HT-29 (cell line): ENCODE measurements around the gene SMARCC2. TPM values are rescaled to one million over a fixed set of nuclear protein-coding genes. Genes with fewer than 3 reads are reported as not detected.
A peak's percentile ranks its signal among the peaks of the same experiment; 100 is the strongest.

ENCODE experiments used
- DNase-seq: peaks from one replicate; pipeline ENCODE4 v3.0.0-alpha.2; 2015; ENCODE audit warnings: low spot score
- total RNA-seq: library from RNA; depleted of rRNA; stranded (reverse); fragments of >200 nt; shearing (Covaris generic); gene quantifications from 2 replicates; pipeline ENCODE4 v1.2.3, GENCODE V29; 2014; rRNA removed

The SMARCC2 gene
- total RNA-seq: 15.5 and 20.2 TPM in 2 replicates

DNA sequence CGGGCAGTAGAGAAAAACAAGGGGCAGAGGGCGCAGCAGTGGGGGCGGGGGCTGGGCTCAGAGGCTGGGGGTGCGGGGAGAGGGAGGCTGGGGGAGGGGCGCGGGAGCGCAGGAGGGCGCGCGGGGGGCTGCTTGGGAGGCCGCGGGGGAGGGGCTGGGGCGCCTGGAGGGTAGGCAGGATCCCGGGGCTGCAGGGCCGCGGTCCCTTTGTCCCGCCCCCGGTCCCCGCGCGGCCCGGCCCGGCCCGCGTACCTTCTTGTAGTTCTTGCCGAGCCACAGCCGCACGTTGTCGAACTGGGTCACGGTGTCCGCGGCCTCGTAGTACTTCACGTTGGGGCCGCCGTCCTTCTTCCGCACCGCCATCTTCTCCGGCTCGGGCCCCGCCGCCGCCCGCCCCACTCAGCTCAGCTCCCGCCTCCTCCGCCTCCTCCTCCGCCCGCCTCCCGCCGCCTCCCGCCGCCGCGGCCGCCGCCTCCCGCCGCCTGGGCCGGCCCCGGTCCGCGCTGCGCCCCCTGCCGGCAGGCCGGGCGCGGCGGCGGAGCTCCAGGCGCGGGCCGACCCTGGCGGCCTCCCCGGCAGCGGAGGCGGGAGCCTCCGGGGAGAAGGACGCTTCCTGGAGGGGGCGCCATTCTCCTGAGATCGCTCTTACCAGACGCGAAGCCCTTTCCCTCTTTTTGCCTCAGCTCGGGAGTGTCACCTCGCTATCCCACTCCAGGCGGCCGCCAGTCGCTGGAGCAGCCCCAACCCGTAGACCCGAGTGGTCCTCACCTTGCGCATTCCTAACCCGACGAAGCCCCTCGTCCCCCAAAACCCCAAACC is at the start of gene SMARCC2:
SMARCC2 (minus strand) TSS at position 385 of the 819 bp plus-strand sequence; CDS start at position 363, 22 bp downstream.
- DNase-seq: peak; percentile 91

DNA sequence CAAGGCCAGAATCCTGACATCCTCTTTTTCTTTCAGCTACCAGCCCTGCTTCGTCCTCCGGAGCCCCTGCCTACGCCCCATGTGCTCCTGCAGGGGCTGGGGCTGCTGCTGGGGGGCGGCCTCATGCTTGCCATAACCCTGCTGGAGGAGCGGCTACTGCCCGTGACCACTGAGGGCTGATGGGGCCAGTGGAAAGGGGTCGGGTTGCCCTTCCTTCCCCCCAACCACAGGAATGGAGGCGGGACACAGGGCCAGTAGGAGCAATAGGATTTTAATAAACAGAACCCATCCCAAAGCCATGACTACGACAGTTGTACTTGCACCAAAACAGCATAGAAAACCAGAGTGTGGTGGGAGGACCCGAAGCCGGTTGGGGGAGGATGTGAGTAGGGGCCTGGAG is 48.3 kb upstream of the SMARCC2 start:
- no peak for DNase-seq

DNA sequence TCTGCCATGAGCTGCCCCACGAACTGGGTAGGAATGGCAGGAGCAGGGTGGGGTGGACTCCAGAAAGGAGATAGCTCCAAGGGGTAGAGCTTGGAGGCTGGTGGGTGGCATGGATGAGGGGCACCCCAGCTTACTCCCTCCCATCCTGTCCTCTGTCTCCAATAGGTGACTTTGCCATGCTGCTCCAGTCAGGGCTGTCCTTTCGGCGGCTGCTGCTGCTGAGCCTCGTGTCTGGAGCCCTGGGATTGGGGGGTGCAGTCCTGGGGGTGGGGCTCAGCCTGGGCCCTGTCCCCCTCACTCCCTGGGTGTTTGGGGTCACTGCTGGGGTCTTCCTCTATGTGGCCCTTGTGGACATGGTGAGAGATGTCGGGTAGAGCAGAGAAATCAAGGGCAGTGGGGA is 47.7 kb upstream of the SMARCC2 start:
- DNase-seq: no peak

DNA sequence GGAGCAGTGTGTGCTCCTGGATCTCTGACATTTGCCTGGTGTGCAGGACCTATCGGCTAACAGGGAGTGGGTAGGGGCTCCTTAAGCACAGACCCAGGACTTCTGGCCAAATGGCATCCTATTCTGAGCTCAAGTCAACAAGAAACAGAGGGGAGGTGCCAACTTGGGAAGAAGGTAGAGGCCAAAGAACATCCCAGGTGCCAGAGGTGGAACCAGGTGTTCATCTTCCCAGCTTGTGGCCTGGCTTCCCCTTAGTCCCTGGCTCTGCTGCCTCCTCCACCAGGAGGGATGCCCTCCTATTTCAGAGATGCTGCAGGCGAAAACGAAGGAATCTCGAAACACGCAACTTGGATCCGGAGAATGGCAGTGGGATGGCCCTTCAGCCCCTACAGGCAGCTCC is 46.8 kb upstream of the SMARCC2 start:
- no peak for DNase-seq

DNA sequence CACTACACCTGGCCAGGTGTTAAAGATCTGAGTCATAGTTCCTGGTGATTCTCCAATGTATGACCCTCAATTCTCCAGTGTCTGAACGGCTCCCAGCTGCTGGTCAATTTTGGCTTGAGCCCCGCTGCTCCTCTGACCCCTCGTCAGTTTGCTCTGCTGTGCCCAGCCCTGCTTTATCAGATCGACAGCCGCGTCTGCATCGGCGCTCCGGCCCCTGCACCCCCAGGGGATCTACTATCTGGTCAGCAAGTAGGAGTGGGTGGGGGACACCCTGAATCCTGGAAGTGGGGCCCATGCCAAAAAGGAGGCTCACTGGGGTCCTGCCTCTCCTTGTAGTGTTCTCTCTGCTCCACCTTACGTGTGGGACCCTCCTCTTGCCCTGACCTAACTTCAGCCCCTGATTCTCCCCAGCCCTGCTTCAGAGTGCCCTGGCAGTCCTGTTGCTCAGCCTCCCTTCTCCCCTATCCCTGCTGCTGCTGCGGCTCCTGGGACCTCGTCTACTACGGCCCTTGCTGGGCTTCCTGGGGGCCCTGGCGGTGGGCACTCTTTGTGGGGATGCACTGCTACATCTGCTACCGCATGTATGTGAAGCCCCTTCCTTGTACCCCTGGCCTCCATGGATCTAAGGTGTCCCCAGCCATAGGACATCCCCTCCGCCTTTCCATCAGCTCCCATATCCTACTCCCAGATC is 45.6 kb upstream of the SMARCC2 start:
- no peak for DNase-seq

DNA sequence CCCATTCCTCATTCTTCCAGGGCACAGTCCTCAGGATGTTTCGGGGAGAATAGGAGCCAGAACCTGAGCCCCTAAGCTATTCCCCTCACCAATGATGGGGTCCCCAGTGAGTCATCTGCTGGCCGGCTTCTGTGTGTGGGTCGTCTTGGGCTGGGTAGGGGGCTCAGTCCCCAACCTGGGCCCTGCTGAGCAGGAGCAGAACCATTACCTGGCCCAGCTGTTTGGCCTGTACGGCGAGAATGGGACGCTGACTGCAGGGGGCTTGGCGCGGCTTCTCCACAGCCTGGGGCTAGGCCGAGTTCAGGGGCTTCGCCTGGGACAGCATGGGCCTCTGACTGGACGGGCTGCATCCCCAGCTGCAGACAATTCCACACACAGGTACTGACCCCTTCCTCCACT is 41.9 kb upstream of the SMARCC2 start:
- DNase-seq: no peak

DNA sequence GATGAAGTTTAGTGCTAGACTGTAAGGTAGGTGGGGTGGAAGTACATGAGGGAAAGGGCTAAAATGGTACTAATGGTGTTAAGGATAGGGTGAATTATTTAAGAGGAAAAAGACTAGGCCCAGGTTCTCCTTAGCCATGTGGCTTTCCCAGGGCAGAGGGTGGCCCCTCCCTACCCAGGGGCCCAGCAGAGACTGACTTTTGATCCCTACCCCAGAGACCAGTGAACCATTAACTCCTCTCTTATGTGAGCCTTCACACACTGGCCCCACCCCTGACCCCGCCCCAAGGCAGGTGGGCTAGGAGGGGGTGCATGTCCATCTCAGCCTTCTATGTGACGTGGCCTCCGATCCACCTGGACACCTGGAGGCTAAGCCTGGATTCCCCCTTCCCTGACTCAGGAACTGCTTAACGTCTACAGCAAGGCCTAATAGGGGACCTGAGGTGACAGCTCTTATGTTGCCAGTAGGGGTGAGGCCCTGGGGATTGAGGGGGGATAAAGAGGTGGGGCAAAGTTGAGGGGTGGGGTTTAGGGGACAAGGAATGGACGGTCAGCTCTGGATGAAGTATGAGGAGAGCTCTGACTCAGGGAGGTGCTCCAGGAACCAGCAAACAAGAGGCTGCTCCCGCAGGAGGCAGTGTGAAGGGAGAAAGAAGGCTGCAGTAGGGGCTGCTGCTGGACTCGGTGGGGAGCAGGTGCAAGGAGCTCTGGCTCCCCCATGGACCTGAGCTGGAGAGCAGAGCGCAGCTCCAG is 41.3 kb upstream of the SMARCC2 start:
- peak; percentile 58 for DNase-seq

DNA sequence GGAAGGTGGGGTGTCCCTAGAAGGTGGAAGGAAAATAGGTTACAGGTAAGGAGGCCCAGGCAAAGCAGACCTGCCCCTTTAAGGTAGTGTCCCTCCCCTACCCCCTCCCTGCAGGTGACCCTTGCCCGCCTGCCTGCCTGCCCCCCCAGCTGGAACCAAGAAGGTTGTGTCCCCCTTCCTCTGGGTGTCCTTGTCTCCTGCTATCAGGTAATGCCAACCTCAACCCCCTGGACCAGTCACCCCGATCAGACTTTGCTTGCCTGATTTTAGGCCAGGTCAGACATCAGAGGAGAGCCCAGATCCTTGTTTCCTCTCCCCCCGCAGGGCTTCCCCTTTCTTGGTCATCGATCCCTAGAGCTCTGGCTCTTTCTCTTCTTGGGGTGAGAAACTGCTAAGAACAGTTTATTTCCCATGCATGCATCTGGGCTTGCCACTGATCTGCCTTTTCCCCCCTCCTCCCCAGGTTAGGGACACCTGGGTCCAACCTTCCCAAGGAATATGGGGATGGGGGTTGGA is 40.7 kb upstream of the SMARCC2 start, which contains the start of gene SLC39A5:
SLC39A5 (plus strand) TSS at position 136 of the 516 bp plus-strand sequence. CDS start 1,224 bp downstream, outside the sequence.
- DNase-seq: no peak

DNA sequence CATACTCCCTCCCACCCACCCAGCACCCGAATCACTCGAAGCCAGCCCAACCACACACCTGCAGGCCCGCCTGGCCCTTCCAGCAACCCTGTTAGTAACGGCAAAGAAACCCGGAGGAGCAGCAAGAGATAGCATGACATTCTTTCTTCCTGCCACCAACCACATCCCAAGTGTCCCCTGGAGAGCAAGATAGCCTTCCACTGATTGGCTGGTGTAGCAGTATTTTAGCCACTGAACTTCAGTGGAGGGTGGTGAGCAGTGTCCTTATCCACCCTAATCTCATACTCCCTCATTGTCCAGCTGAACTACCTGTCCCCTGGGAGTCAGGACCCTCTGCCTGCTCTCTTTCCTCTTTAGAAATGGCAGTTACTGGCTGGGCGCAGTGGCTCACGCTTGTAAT is 39.8 kb upstream of the SMARCC2 start:
- no peak for DNase-seq

DNA sequence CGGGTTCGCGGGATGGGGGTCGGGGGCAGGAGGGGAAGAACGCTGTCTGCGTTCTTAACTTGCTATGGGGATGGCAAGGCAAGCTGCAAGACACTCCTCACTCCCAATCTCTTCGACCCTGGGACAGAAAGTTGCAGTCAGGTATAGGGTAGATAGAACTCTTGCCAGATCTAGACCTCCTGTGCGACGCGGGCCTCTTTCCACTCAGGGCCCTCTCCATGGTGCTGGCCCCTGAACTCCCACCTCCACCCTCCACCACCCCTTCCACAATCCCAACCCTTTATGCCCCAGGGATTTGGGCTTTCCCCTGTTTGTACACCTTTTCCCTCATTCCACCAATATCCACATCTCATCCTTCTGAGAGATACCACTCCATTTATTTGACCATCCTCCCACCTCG is 35.7 kb upstream of the SMARCC2 start:
- no peak for DNase-seq

DNA sequence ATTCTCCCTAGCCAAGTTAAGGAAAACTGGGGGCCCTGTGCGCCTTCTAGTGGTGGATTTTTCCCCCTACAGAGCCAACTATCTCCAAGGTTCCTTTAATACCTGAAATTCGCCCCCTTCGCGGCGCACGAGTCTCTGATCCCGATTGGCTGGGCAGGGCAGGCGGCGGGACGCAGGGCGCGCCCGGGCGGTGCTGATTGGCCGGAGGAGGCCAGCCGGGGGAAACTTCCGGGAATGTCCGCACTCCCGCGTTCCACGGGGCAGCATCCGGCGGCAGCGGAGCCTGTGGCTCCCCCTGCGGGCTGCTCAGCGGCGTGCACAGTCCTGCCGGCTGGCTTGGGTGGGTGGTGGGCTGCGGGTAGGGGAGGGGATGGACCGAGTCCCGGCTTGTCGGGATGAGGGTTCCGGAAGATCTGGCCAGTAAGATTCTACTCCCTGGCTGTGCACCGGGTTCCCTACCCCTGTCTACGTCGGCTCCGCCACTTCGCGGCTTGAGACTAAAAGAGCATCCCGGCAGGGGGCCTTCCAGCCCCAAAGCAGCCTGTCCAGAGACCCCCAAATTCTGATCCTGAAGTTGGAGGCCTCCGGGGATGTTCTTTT is 34.9 kb upstream of the SMARCC2 start, which contains the start of gene NABP2:
NABP2 (plus strand) TSS at position 241 of the 600 bp plus-strand sequence. CDS start 515 bp downstream, outside the sequence.
- peak; percentile 99 for DNase-seq

DNA sequence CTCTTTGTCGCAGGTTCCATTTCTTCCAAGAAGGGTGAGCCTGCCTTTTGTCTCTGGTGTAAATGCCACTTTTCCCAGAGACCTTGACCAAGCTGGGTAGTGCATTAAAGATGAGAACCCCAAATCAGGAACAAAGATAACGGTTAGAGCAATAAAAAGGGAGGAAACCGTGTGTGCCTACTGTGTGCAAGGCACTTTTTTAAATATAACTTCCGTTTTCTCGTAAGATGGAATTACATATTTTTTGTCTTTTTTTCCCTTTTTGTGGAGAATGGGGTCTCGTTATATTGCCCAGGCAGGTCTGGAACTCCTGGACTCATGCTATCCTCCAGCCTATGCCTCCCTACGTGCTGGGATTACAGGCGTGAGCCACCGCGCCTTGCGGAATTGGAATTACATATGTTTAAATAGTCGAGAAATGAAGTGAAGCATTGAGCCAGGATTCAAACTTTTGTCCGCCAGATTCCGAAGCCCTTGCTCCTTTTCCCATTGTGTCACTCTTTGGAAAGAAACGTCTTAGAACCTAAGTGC is 34.4 kb upstream of the SMARCC2 start:
- DNase-seq: peak; percentile 40

DNA sequence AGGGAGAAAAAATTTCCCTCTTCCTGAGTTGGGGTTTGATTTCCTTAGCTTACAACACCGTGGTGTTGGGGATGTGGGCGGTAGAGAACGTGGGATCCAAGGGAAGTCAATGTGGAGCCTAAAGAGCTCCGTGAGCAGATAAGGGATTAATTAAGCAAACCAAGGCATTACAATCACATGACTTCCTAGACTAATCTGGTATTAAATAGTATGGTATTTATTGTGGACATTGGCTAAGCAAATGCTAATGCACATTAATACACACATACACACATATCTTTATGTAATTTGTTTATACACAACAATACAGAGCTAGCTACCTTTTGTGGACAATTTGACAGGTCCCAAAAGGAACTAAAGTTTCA is 33.2 kb upstream of the SMARCC2 start:
- DNase-seq: peak; percentile 58

DNA sequence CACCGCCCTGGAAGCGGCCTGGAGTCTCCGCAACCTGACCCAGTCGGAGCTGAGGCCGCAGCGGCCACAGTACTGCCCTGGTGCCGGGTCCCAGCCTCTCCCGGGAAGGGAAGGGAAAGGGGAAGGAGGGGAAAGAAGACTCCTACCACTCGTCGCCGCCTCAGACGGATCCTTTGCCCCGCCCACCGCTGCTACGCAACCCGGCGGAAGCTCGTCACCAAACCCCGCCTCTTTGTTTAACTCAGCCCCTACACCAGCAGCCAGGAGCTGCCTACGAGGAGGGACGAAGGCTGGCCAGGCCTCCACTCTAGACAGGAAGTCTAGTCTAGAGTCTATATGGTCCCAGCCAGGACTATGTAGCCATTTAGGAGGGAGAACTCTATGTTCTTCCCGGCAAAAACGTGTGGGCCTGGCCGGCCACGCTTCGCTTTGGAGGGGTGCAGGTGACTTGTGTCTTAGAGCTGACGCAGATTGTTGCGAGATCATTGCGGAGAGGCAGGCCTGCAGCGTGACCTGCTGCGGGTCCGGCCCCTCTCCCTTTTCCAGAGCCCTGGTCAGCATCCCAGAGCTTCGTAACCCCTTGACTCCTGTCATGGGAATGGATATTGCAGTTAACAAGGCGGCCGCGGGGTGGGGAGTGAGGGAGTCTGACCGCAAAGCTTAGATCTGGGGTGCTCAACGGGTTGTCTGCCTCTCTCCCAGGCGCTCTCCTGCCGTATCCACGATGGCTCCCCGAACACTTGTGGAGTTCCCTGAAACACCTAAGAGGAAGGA is 32.7 kb upstream of the SMARCC2 start, which contains the start of gene RNF41:
RNF41 (minus strand) TSS at position 166 of the 774 bp plus-strand sequence. CDS start 7,875 bp downstream, outside the sequence.
- peak; percentile 97 for DNase-seq

DNA sequence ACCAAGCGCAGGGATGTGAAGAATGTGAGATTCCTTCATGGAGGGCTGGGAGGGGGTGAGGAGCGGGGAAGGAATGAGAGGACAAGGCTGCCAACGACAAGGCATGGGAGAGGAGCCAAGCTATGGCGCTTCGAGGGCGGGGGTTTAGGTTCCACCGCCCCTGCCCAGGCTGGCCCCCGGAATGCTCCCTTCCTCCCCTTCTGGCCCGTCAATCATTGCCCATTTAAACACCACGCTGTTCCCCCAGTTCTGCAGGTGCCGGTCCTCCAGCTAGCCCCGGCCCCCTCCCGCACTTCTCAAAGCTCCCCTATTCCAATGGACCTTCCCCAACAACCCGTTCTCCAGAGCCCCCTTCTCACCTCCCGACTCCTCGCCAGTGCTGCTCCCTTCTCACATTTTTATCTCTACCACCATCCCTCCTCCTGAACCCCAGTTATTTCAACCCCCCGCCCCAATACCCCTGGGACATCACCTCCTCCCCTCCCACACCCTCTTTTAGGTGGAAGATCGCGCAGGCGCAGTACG is 32.0 kb upstream of the SMARCC2 start:
- DNase-seq: no peak

DNA sequence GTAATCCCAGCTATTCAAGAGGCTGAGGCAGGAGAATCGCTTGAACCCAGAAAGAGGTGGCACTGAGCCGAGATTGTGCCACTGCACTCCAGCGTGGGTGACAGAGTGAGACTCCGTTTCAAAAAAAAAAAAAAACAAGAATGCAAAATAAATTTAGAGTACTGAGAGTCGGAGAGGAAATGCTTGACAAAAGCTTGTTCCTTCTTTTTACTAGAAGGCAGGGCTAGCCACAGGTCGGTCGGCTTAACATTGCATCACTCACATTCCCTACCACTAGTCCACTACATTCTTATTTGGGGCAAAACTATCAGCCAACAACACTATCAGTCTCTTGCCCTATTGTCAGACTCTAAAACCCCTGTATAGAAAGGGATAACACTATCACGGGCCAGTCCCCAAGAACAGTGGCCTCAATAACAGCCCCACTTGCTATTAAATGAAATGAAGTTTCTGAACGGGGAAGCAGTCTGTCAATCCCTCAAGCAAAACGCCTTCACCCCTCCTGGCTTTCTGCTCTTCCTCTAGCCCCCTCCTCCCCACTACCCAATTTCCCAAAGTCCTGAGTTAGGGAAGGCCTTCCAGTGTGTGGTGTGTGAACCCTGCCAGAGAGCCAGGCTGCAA is 31.4 kb upstream of the SMARCC2 start:
- DNase-seq: peak; percentile 55

DNA sequence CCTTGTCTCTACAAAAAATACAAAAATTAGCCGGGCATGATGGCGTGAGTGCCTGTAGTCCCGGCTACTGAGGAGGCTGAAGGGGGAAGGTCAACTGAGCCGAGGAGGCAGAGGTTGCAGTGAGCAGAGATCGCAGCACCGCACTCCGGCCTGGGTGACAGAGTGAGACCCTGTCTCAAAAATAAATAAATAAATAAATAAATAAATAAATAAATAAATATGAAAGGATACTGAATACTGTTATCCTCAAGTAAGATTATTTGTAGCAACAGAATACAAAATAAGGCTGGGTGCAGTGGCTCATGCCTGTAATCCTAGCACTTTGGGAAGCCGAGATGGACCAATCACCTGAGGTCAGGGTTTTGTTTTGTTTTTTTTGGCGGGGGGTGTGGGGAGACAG is 30.6 kb upstream of the SMARCC2 start:
- no peak for DNase-seq

DNA sequence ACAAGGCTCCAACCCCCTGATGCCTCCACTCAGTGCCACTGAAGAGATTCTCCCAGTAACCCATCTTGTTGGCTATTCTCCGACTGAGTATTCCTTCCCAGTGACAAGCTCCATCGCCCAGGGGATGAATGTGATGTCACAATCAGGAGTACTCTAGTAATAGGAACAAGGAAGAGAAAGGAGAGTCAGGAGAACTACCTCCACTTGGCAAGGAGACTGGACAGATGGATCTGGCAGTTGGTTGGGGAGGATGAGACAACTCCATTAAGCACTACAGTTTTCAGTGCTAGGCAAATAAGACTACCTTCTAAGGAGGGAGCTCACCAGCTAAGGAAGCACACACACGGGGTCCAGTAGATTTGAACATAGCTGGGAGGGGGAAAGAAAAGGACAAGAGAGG is 27.2 kb upstream of the SMARCC2 start:
- no peak for DNase-seq

DNA sequence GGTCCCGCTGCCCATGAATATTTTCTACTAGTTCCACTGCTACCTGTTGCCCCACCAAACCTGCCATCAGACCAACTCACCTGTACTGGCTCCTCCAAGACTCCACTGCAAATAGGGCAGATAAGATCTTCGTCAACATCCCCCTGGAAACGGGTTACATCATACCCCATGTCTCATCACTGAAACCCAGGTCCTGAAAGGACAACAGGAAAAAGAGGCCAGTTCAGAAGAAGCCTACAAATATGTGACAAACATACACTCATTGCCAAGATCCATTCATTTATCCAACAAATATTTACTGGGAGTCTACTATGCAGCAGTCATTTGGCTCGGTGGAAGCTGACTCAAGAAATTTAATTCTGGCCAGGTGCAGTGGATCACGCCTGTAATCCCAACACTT is 24.6 kb upstream of the SMARCC2 start:
- DNase-seq: no peak
